ENCODE data around the gene FEM1C.

The FEM1C gene

DNA sequence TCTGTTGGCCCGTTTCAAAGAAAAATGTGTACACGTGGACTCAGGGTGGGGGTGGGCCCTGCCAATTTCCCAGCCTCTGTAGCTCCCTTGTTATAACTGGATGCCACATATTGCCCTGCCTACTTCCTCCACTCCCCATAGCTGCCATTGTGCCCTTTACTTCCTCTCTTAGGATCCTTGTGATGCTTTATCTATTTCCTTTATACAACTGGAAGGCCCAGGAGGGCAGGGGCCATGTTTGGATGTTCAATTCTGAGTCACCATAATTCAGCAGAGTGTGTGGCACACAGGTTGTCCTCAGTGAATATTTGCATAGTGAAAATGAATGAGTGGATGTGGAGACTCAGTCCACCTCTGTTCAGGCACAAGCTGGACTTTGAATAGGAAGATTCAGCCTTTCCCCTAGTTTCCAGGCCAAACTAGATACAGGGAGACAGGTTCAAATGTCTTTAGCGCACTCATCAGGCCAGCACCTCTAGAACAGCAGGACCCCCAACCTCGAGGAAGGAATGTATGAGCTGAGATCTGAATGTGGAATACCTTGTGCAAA, 10.6 kb upstream of the FEM1C start:
- H3K4me3 ChIP-seq (ENCODE audit: low read length), result no peak overlapping the region
- no peaks in the 10 kb centered on the region for H3K36me3 ChIP-seq (ENCODE audit: control insufficient read depth, insufficient read depth, low read length)
- H3K27me3 ChIP-seq (ENCODE audit: control insufficient read depth, insufficient read depth, low read length), result no peaks in the 10 kb centered on the region
- H3K4me1 ChIP-seq (ENCODE audit: control insufficient read depth, insufficient read depth, low read length), result peaks cover 33% of the 10 kb centered on the region
- no peak overlapping the region for H3K9ac ChIP-seq (ENCODE audit: low read length)
- H3K9me3 ChIP-seq (ENCODE audit: control insufficient read depth, low read length), result no peaks in the 10 kb centered on the region

DNA sequence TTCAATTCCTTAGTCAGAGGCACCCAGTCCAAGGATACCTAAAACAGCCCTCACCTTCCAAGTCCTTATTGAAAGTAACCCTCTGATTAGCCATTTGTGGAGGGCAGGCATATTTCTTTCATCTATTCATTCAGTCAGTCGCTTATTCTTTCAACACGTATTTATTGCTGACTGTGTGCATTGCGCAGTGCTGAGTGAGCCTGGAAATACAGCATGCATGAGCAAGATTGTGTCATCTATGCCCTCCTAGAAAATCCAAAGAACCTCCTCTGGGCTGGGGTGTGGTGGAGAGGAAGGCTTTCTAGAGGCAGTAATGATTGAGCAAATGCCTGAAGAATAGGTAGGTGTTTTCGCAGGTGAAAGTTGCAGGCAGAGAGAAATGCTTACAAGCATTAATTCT, 8.5 kb upstream of the FEM1C start:
- Histone ChIP-seq H3K4me3 (ENCODE audit: low read length) (no peak overlapping the region), H3K36me3 (ENCODE audit: control insufficient read depth, insufficient read depth, low read length) (no peaks in the 10 kb centered on the region), H3K4me1 (ENCODE audit: control insufficient read depth, insufficient read depth, low read length) (peaks cover 26% of the 10 kb centered on the region), H3K9ac (ENCODE audit: low read length) (no peak overlapping the region), H3K9me3 (ENCODE audit: control insufficient read depth, low read length) (no peaks in the 10 kb centered on the region), H3K27me3 (ENCODE audit: control insufficient read depth, insufficient read depth, low read length) (no peaks in the 10 kb centered on the region)

DNA sequence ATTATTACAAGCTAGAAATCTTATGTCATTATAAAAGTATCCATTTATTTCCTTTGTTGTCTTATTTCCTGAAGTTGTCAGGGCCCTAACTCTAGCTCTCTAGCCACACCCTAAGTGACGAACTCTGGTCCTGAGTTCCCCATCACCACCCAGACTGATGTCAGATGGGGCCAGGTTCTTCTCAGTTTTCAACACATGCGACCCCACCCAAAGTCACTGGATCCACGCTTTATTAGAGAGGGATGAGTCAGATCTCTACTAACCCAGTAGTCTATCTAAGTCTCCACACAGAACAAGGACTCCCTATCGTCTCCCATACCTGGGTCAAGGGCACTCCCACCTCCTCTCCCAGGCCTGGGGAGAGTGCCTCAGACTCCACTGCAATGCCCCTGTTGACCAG, 6.8 kb upstream of the FEM1C start:
- H3K9ac ChIP-seq (ENCODE audit: low read length), result no peak overlapping the region
- H3K4me3 ChIP-seq (ENCODE audit: low read length), result no peak overlapping the region
- no peaks in the 10 kb centered on the region for H3K36me3 ChIP-seq (ENCODE audit: control insufficient read depth, insufficient read depth, low read length)
- no peaks in the 10 kb centered on the region for H3K9me3 ChIP-seq (ENCODE audit: control insufficient read depth, low read length)
- no peaks in the 10 kb centered on the region for H3K27me3 ChIP-seq (ENCODE audit: control insufficient read depth, insufficient read depth, low read length)
- H3K4me1 ChIP-seq (ENCODE audit: control insufficient read depth, insufficient read depth, low read length), result peaks cover 13% of the 10 kb centered on the region

DNA sequence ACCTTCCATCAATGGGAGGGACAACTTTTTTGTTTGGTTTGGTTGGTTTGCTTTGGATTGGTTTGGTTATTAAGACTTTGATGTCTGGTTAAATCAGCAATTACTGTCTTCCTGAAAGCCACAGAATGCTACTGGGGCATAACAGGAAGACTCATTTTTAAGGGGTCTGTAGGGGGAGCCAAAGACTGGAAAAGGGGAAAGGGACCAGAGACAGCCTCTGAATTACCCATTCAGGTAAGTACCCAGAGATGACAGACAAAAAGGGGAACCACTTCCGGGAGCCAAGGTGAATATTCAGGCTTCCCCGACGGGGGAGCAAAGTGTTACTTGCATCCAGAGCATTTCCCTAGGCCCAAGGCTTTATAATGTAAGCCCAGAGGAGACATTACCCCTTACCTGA, 4.6 kb upstream of the FEM1C start:
- Histone ChIP-seq H3K27me3 (ENCODE audit: control insufficient read depth, insufficient read depth, low read length) (no peaks in the 10 kb centered on the region), H3K4me1 (ENCODE audit: control insufficient read depth, insufficient read depth, low read length) (peaks cover 13% of the 10 kb centered on the region), H3K36me3 (ENCODE audit: control insufficient read depth, insufficient read depth, low read length) (no peaks in the 10 kb centered on the region), H3K9me3 (ENCODE audit: control insufficient read depth, low read length) (no peaks in the 10 kb centered on the region), H3K4me3 (ENCODE audit: low read length) (no peak overlapping the region), H3K9ac (ENCODE audit: low read length) (no peak overlapping the region)

DNA sequence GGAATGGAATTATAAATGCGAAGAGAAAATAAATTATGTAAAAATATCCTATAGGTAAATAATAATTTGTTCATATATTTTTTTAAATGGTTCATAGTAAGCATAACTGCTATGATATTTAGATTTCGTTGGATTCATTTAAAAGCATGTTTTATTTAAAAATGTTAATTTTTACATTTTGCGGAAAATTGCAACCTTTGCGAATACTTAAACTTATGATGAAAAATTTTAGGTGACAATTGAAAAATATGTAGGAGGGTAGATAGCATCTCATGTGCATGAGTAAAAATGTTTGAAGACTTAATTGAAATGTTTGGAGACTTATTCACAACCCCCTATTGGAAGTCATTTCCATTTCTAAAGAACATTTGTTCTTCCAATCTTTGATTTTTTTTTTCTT, 4.1 kb upstream of the FEM1C start:
- no peaks in the 10 kb centered on the region for H3K36me3 ChIP-seq (ENCODE audit: control insufficient read depth, insufficient read depth, low read length)
- H3K4me3 ChIP-seq (ENCODE audit: low read length), result no peak overlapping the region
- no peak overlapping the region for H3K9ac ChIP-seq (ENCODE audit: low read length)
- H3K4me1 ChIP-seq (ENCODE audit: control insufficient read depth, insufficient read depth, low read length), result peaks cover 13% of the 10 kb centered on the region
- no peaks in the 10 kb centered on the region for H3K9me3 ChIP-seq (ENCODE audit: control insufficient read depth, low read length)
- H3K27me3 ChIP-seq (ENCODE audit: control insufficient read depth, insufficient read depth, low read length), result no peaks in the 10 kb centered on the region

DNA sequence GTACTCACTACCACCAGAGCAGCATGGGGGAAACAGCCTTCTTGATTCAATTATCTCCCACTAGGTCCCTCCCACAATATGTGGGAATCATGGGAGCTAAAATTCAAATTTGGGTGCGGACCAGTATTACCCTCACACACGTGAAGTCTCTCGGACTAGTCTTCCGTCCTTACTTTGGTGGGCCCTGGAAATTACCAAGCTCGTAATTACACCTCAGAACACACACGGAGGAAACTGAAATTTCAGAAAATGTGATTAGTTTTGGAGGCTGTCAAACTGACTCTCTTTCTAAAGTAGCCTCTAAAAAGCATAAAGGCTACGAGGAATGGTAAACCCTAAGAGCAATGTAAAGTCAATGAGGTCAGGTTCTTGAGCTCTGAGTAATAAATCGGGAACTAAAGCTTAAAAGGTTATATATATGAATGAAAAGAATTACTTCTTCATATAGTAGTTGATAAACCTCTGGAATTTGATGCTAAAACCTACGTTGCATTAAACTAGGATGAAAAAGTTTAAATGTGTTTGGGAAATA, 842 bp upstream of the FEM1C start:
- H3K36me3 ChIP-seq (ENCODE audit: control insufficient read depth, insufficient read depth, low read length), result peaks cover 4% of the 10 kb centered on the region
- no peaks in the 10 kb centered on the region for H3K9me3 ChIP-seq (ENCODE audit: control insufficient read depth, low read length)
- H3K27me3 ChIP-seq (ENCODE audit: control insufficient read depth, insufficient read depth, low read length), result no peaks in the 10 kb centered on the region
- peak overlapping the region; percentile 32 for H3K9ac ChIP-seq (ENCODE audit: low read length)
- H3K4me1 ChIP-seq (ENCODE audit: control insufficient read depth, insufficient read depth, low read length), result peaks cover 2% of the 10 kb centered on the region
- no peak overlapping the region for H3K4me3 ChIP-seq (ENCODE audit: low read length)

DNA sequence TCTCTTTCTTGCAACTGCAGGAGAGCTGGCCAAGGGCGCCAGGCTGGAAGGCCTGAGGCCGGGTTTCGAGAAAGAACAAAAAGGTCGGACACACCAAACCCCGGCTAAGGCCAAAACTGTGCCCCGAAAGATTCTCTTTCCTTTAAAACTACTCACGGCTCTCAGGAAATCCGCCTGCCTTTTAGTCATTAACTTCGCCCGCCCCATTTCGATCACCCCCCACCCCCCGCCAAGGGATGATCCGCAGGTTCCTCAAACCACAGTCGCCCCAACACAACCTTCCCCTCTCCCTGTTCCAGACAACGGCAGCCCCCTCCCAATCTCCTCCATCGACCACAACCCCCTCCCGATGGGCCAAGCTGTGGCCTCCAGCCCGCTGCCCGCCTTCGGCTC, 536 bp downstream of the FEM1C start:
- Histone ChIP-seq H3K36me3 (ENCODE audit: control insufficient read depth, insufficient read depth, low read length) (peaks cover 4% of the 10 kb centered on the region), H3K9ac (ENCODE audit: low read length) (peak overlapping the region; percentile 97), H3K27me3 (ENCODE audit: control insufficient read depth, insufficient read depth, low read length) (no peaks in the 10 kb centered on the region), H3K4me3 (ENCODE audit: low read length) (peak overlapping the region; percentile 71), H3K9me3 (ENCODE audit: control insufficient read depth, low read length) (no peaks in the 10 kb centered on the region), H3K4me1 (ENCODE audit: control insufficient read depth, insufficient read depth, low read length) (peaks cover 8% of the 10 kb centered on the region)

DNA sequence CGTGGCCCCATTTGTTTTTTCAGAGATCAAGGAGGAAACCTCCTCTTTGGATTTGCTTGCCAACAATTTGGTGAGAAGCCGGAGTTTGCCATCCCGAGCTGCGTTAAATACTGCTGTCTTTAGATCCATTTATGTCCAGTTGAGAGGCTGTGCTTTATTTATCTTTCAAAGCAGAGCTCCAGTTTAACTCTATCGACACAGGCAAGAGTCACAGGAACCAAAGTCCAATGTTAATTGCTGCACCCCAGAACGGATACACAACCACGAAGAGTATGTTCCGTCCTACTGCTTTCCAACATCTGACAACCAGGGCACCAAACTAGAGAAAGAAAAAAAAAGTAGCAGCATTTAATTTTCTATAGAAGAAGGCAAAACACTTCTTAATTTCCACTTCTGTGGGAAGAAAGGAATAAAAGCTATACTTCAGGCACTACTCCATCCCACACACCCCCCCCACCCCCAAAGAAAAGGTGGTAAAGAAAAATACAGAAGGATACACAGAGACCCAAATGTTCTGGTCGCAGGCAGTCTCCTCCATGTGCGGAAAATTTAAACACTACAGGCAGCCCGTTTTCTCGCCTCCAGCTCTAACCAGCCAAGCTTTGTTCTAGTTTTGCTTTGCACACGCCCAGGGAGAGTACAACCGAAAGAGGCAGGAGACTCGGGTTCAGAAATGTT, 1.1 kb downstream of the FEM1C start:
- Histone ChIP-seq H3K36me3 (ENCODE audit: control insufficient read depth, insufficient read depth, low read length) (peaks cover 4% of the 10 kb centered on the region), H3K9ac (ENCODE audit: low read length) (peak overlapping the region; percentile 97), H3K9me3 (ENCODE audit: control insufficient read depth, low read length) (no peaks in the 10 kb centered on the region), H3K4me1 (ENCODE audit: control insufficient read depth, insufficient read depth, low read length) (peaks cover 8% of the 10 kb centered on the region), H3K4me3 (ENCODE audit: low read length) (peak overlapping the region; percentile 71), H3K27me3 (ENCODE audit: control insufficient read depth, insufficient read depth, low read length) (no peaks in the 10 kb centered on the region)

DNA sequence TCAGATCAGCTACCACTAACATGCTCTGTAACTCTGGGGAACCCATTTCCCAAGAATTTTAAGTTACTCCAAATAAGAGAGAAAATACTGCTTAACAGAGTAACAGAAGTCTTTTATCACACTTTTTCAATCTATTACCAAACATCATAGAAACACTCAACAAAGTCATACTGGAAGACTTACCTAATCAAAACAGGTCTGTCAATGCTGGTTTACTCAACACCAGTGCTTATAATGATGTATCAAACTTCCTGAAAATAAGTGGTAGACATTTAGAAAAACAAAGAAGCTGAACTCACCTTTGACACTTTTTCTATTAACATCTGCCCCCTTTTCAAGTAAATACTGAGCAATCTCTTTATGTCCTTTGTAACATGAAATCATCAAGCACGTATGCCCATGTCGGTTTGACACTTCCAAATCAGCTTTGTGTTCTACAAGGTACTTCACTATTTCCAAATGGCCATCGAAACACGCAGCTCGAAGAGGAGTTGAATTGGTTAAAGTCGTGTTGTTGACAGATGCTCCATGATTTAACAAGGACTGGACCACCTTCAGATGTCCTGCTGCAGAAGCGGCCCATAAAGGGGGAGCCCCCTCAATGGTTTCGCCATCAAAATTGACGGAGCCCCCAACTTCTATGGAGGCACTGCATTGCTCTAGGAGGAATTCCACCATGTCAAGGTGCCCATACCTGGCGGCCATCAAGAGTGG, 1.8 kb downstream of the FEM1C start:
- Histone ChIP-seq H3K4me3 (ENCODE audit: low read length) (peak overlapping the region; percentile 71), H3K9ac (ENCODE audit: low read length) (peak overlapping the region; percentile 97), H3K27me3 (ENCODE audit: control insufficient read depth, insufficient read depth, low read length) (no peaks in the 10 kb centered on the region), H3K36me3 (ENCODE audit: control insufficient read depth, insufficient read depth, low read length) (peaks cover 4% of the 10 kb centered on the region), H3K4me1 (ENCODE audit: control insufficient read depth, insufficient read depth, low read length) (peaks cover 13% of the 10 kb centered on the region), H3K9me3 (ENCODE audit: control insufficient read depth, low read length) (no peaks in the 10 kb centered on the region)

DNA sequence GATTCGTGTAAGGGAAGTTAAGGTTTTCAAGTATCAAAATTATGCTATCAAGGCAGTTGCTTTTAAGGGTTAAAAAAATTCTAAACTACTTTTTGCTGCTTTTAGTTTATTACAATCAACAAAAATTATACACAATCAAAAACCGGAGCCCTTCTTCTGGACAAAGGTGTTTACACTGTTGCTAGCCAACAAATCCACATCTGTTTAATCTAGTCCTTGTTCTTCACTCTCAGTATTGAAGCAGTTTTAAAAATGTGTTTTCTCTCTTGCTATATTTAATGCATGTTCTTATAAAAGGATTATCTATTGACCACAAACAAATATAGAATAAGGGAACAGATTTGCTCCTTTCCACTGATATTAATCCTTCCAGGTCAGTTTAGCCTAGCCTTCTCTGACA, 2.5 kb downstream of the FEM1C start:
- Histone ChIP-seq H3K4me1 (ENCODE audit: control insufficient read depth, insufficient read depth, low read length) (peaks cover 16% of the 10 kb centered on the region), H3K9ac (ENCODE audit: low read length) (peak overlapping the region; percentile 97), H3K9me3 (ENCODE audit: control insufficient read depth, low read length) (no peaks in the 10 kb centered on the region), H3K4me3 (ENCODE audit: low read length) (peak overlapping the region; percentile 71), H3K36me3 (ENCODE audit: control insufficient read depth, insufficient read depth, low read length) (peaks cover 4% of the 10 kb centered on the region), H3K27me3 (ENCODE audit: control insufficient read depth, insufficient read depth, low read length) (no peaks in the 10 kb centered on the region)

DNA sequence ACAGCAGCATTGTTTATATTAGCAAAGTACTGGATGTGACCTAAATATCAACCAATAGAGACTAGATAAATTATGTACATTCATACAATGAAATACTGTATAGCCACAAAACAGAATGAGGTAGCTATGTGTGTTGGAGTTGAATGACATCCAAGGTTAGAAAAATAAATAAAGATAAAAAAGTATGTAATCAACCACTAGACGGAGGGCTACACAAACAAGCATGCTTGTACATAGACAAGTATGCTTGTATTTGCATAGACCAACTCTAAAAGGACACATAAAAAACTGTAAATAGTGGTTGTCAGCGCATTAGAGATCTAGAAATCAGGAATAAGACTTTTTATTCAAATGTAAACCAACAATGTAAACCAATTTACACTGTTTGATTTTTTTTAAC, 3.0 kb downstream of the FEM1C start:
- peak overlapping the region; percentile 97 for H3K9ac ChIP-seq (ENCODE audit: low read length)
- no peaks in the 10 kb centered on the region for H3K27me3 ChIP-seq (ENCODE audit: control insufficient read depth, insufficient read depth, low read length)
- peaks cover 4% of the 10 kb centered on the region for H3K36me3 ChIP-seq (ENCODE audit: control insufficient read depth, insufficient read depth, low read length)
- peaks cover 18% of the 10 kb centered on the region for H3K4me1 ChIP-seq (ENCODE audit: control insufficient read depth, insufficient read depth, low read length)
- H3K4me3 ChIP-seq (ENCODE audit: low read length), result no peak overlapping the region
- no peaks in the 10 kb centered on the region for H3K9me3 ChIP-seq (ENCODE audit: control insufficient read depth, low read length)

DNA sequence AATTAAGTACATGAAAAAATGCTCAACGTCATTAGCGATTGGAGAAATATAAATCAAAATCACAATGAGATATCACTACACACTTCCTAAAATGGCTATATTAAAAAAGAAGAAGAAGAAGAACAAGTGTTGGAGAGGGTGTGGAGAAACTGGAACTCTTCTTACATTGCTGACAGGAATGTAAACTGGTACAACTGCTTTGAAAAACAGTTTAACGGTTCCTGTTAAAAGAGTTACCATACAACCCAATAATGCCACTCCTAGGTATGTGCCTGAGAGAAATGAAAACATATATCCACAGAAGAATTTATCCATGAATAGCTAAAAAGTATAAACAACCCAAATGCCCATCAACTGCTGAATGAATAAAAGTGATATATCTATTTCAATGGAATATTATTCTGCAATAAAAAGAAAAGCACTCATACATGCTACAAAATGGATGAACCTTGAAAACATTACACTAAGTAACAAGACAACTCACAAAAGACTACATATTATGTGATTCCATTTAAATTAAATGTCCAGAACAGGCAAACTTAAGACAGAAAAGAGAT, 9.0 kb downstream of the FEM1C start:
- H3K4me1 ChIP-seq (ENCODE audit: control insufficient read depth, insufficient read depth, low read length), result peaks cover 28% of the 10 kb centered on the region
- no peaks in the 10 kb centered on the region for H3K36me3 ChIP-seq (ENCODE audit: control insufficient read depth, insufficient read depth, low read length)

More for the DNA sequence above, 9.0 kb downstream of the FEM1C start:
- Histone ChIP-seq H3K27me3 (ENCODE audit: control insufficient read depth, insufficient read depth, low read length) (no peaks in the 10 kb centered on the region), H3K9me3 (ENCODE audit: control insufficient read depth, low read length) (no peaks in the 10 kb centered on the region), H3K4me3 (ENCODE audit: low read length) (no peak overlapping the region), H3K9ac (ENCODE audit: low read length) (no peak overlapping the region)
